Heart left ventricle (tissue), 16 donors: ENCODE data around the gene WDR33. TPM values are rescaled to one million over a fixed set of nuclear protein-coding genes. Genes with fewer than 3 reads are reported as not detected.

Source experiments
- ATAC-seq, 4 donors: fragments of 200-7000 bp; cut with Tn5 transposase; one replicate each; pipeline ENCODE4 v1.9.1; 2020 to 2022; ENCODE audit warnings: moderate library complexity in 4 of 4, mild to moderate bottlenecking in 3 of 4, moderate number of reproducible peaks in 1 of 4
- DNase-seq, 5 donors: peaks; one replicate each; pipeline ENCODE4 v3.0.0-alpha.2; 2020
- H3K27ac ChIP-seq, 12 donors: fragments of 200-600 bp; sonication (generic) in 4 of 12; one replicate each; pipeline versions ENCODE4 v1.5.0 to v1.8.0; 2016 to 2022; ENCODE audit warnings: mild to moderate bottlenecking in 2 of 12
- H3K27me3 ChIP-seq, 9 donors: fragments of 200-600 bp; sonication (generic) in 2 of 9; one replicate each; pipeline versions ENCODE4 v1.5.1 to v1.8.0; 2016 to 2022; ENCODE audit warnings: mild to moderate bottlenecking in 3 of 9
- H3K36me3 ChIP-seq, 9 donors: fragments of 200-600 bp; sonication (generic) in 2 of 9; one replicate each; pipeline versions ENCODE4 v1.5.0 to v1.8.0; 2018 to 2022; ENCODE audit warnings: mild to moderate bottlenecking in 2 of 9
- H3K4me1 ChIP-seq, 12 donors: fragments of 200-600 bp; sonication (generic) in 4 of 12; one replicate each; pipeline versions ENCODE4 v1.5.0 to v1.8.0; 2016 to 2022; ENCODE audit warnings: mild to moderate bottlenecking in 3 of 12
- H3K4me3 ChIP-seq, 12 donors: fragments of 200-600 bp; sonication (generic) in 4 of 12; one replicate each; pipeline versions ENCODE4 v1.5.0 to v1.8.0; 2017 to 2022; ENCODE audit warnings: mild to moderate bottlenecking in 9 of 12, moderate library complexity in 4 of 12
- H3K9me3 ChIP-seq, 12 donors: fragments of 200-600 bp; sonication (generic) in 4 of 12; one replicate each; pipeline versions ENCODE4 v1.5.0 to v1.8.0; 2016 to 2022; ENCODE audit warnings: mild to moderate bottlenecking in 1 of 12
- POLR2A ChIP-seq, 2 donors: fragments of 450-650 bp; IDR thresholded peaks; one replicate each; pipeline ENCODE4 v1.6.1; 2017; ENCODE audit warnings: antibody characterized with exemption in 2 of 2, mild to moderate bottlenecking in 2 of 2, moderate library complexity in 2 of 2
- WGBS, 4 donors: extraction: QIAGEN DNeasy Blood & Tissue Kit in 2 of 4; methylation state at CpG; one replicate each; pipeline versions ENCODE4 v1.1.5 to v1.1.7; 2013 to 2018; 5-methylcytosine and 5-hydroxymethylcytosine counted together
- intact Hi-C, 10 donors: fragments of 100-400 bp; cut with DNase I; formaldehyde crosslinking; loops; one replicate each; pipeline versions ENCODE4 v1.11.1 to v1.14.2; 2022
- polyA plus RNA-seq, 2 donors: library from polyadenylated mRNA; stranded (reverse); fragments of 200-250 nt; gene quantifications; one replicate each; pipeline ENCODE4 v1.2.3, GENCODE V29; 2013
- total RNA-seq, 9 donors: library from RNA; depleted of rRNA in 2 of 9; stranded (reverse); fragments of >200 nt in 2 of 9; fragmentation: NEBNext Ultra II Directional in 3 of 9; extraction: Animal tissue kit (Norgen Biotek cat#: 25700) in 3 of 9; gene quantifications; one replicate each; pipeline versions ENCODE4 v1.1.0 to v1.2.4, GENCODE V29; 2016 to 2023
- TF ChIP-seq, protein P1 (sequence below), 12 donors: fragments of 200-600 bp; sonication (generic) in 4 of 12; IDR thresholded peaks; one replicate each; pipeline versions ENCODE4 v1.5.0 to v1.8.0; 2018 to 2022; ENCODE audit warnings: antibody characterized with exemption in 12 of 12, mild to moderate bottlenecking in 5 of 12
- donor health status: ischemic (EF 13 %, LVEDD 7.1; RV severe dilation, severe dysfunction).
- donor health status: healthy with polysubstance abuse.
- donor health status: DM: no; HTN: yes; CAD: no.
- donor health status: DM: no; HTN: no; CAD: no.
- donor health status: ischemic (EF 25% LVEDD 6.9; RV normal size, moderate dysfunction).
- donor health status: ischemic (EF 25% LVEDD 5.7; RV mildly dilated, moderate dysfunction).
- donor health status: healthy.
- donor health status: DM: yes; HTN: yes; CAD: no.
- donor health status: ischemic (EF 35%, LVEDD 5.7; RV mildly dilated, moderate dysfunction).
- donor health status: nonischemic (EF 11% LVEDD 7.7; RV severe dilation, severe dysfunction).
- donor health status: DM: yes; HTN: yes; CAD: no.
- donor health status: PGD.
- donor health status: ischemic (EF 29% LVEDD 5.4; RV normal size, mild dysfunction).
- donor health status: nonischemic (EF 23%, LVEDD 6.1; RV moderate dilation, normal function).

WDR33 gene
- total and polyA plus RNA-seq, 11 donors = 15.4 to 49.9 (median 41.1) TPM

GRCh38 chr2:127778850-127779249 is 32.1 kb downstream of the WDR33 start:
- peaks cover 0 to 2% (median 0%) of the 10 kb centered on the region in 9 donors for H3K36me3 ChIP-seq
- 71 to 99% (median 96%) methylated on average over 2 of the region's 2 CpGs for WGBS, 4 donors
- H3K4me1 ChIP-seq = peaks cover 0 to 28% (median 14%) of the 10 kb centered on the region in 12 donors
- no peaks in the 10 kb centered on the region for H3K9me3 ChIP-seq
- no peak overlapping the region for H3K27ac ChIP-seq
- DNase-seq (no peak), ATAC-seq (no peak)
- H3K4me3 ChIP-seq = no peak overlapping the region
- no peaks in the 10 kb centered on the region for H3K27me3 ChIP-seq
- TF ChIP-seq, protein P1, sequence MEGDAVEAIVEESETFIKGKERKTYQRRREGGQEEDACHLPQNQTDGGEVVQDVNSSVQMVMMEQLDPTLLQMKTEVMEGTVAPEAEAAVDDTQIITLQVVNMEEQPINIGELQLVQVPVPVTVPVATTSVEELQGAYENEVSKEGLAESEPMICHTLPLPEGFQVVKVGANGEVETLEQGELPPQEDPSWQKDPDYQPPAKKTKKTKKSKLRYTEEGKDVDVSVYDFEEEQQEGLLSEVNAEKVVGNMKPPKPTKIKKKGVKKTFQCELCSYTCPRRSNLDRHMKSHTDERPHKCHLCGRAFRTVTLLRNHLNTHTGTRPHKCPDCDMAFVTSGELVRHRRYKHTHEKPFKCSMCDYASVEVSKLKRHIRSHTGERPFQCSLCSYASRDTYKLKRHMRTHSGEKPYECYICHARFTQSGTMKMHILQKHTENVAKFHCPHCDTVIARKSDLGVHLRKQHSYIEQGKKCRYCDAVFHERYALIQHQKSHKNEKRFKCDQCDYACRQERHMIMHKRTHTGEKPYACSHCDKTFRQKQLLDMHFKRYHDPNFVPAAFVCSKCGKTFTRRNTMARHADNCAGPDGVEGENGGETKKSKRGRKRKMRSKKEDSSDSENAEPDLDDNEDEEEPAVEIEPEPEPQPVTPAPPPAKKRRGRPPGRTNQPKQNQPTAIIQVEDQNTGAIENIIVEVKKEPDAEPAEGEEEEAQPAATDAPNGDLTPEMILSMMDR (IDR thresholded peaks at IDR 0.05) = no peak
- TF ChIP-seq POLR2A (IDR thresholded peaks at IDR 0.05) = no peak
- intact Hi-C loops = loop anchor here in 1 of 10 donors (5.0 kb wide), 1 partner anchor 42 kb away; no protein-coding TSS in a partner anchor

DNA sequence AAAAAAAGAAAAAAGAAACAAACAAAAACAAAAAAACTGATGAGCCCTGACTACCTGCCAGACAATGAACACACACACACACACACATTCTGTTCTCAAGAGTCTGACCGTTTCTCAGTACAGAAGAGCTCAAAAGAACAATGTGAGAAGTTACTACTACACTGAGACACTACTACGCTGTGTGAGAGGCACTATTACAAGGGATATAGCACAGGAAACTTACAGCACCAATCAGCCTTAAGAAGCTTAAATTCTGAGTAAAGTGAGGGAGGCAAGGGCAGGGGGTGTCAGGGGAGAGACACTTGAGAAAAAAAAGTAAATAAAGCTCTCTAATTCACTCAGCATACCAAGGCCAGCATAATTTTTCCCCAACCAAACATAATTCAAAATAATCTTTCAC is 32.5 kb downstream of the WDR33 start:
- TF ChIP-seq, protein P1 (IDR thresholded peaks at IDR 0.05) = no peak
- TF ChIP-seq POLR2A (IDR thresholded peaks at IDR 0.05) = no peak
- Histone ChIP-seq H3K4me3 (no peak overlapping the region), H3K27ac (no peak overlapping the region), H3K36me3 (peaks cover 0 to 2% (median 0%) of the 10 kb centered on the region in 9 donors), H3K27me3 (no peaks in the 10 kb centered on the region), H3K9me3 (no peaks in the 10 kb centered on the region), H3K4me1 (peaks cover 0 to 32% (median 14%) of the 10 kb centered on the region in 12 donors)
- intact Hi-C loops = loop anchor here in 1 of 10 donors (5.0 kb wide), 1 partner anchor 41 kb away; no protein-coding TSS in a partner anchor
- 65 to 77% (median 70%) methylated on average over 2 of the region's 2 CpGs for WGBS, 4 donors
- ATAC-seq (no peak), DNase-seq (no peak)

GRCh38 chr2:127776122-127776780 is 34.7 kb downstream of the WDR33 start:
- TF ChIP-seq, protein P1 (IDR thresholded peaks at IDR 0.05) = no peak
- TF ChIP-seq POLR2A (IDR thresholded peaks at IDR 0.05) = no peak
- WGBS, 4 donors = 87 to 97% (median 89%) methylated on average over 3 of the region's 3 CpGs
- no peaks in the 10 kb centered on the region for H3K9me3 ChIP-seq
- H3K27ac ChIP-seq = peak overlapping the region in 1 of 12 donors; percentile 33
- DNase-seq (no peak), ATAC-seq (peak; percentile 34 to 41 (median 39))
- intact Hi-C loops = loop anchor here in 1 of 10 donors (5.0 kb wide), 1 partner anchor 39 kb away; no protein-coding TSS in a partner anchor
- peaks cover 0 to 3% (median 0%) of the 10 kb centered on the region in 9 donors for H3K36me3 ChIP-seq
- peaks cover 0 to 28% (median 14%) of the 10 kb centered on the region in 12 donors for H3K4me1 ChIP-seq
- H3K4me3 ChIP-seq = no peak overlapping the region
- H3K27me3 ChIP-seq = no peaks in the 10 kb centered on the region

- H3K4me1 ChIP-seq = peaks cover 0 to 23% (median 9%) of the 10 kb centered on the region in 12 donors
- TF ChIP-seq, protein P1 (IDR thresholded peaks at IDR 0.05) = no peak
- no peak for TF ChIP-seq POLR2A (IDR thresholded peaks at IDR 0.05)
- no peak overlapping the region for H3K27ac ChIP-seq
- DNase-seq (no peak), ATAC-seq (no peak)
- H3K4me3 ChIP-seq = no peak overlapping the region
- H3K36me3 ChIP-seq = peaks cover 2 to 46% (median 38%) of the 10 kb centered on the region in 9 donors
- 83 to 92% (median 90%) methylated on average over 2 of the region's 2 CpGs for whole genome bisulfite sequencing, 4 donors
- H3K9me3 ChIP-seq = no peaks in the 10 kb centered on the region
- intact Hi-C loops = no loop called here
- H3K27me3 ChIP-seq = no peaks in the 10 kb centered on the region
These were observed 39.2 kb downstream of the WDR33 start for GRCh38 chr2:127771756-127772155.
